ENCODE measurements around the gene SASH1.

Gene SASH1

DNA sequence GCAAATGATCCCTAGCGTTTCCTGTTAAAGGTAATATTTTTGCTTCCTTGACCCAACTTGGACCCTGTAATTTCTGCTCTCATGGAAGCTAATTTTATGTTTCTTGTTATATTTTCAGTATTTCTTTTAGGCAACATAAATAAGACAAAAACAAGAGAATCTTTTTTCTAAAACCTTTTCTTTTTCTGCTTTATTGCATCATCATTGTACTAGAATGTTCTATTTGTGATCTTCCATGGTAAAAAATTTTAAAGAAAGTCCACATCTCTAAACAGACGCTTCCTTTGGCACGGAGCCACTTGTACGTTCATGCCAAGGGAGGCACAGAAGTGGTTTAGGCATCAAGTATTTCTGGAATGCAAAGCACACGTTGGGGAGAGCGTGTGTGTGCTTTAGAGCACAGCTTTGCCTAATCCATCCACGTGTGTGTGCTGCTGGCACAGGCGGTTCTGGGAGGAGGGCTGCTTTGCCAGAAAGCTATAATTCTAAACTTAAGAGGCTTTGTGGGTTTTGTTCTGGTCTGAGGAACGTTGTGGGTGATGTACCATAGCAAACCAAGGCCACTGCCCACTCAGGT, 98.3 kb downstream of the SASH1 start:
- H3K79me1 ChIP-seq (ENCODE audit: low read depth, low read length): no peaks in the 10 kb centered on the region

DNA sequence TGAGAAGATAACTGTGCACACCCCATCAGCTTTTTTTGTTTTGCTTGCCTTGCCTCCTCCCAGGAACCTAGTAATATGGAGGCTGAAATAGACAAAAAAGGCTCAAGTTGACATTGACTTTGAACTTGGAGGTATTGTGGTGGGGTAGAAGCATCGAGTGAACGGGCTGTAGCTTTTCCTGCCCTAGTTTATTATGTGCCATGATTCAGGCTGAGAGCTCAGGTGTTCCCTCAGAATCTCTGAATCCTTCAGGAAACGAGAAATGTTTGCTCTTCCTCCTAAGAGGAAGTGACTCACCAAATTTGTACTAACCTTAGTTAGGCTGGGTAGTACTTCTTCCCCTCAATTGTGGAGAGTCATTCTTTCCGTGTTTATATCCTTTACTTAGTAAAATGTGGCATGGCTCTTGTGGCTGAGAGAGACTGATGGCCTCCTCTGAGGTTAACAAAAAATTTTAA, 98.8 kb downstream of the SASH1 start:
- Histone ChIP-seq H3K79me1 (ENCODE audit: low read depth, low read length) (no peaks in the 10 kb centered on the region), H2AK5ac (ENCODE audit: low read depth, low read length) (no peak overlapping the region), H3K4ac (ENCODE audit: low read length) (no peak overlapping the region), H3K23ac (ENCODE audit: low read depth, low read length, poor library complexity) (no peak overlapping the region), H2AFZ (ENCODE audit: low read length) (no peak overlapping the region), H3K14ac (ENCODE audit: low read length) (no peak overlapping the region), H2BK5ac (ENCODE audit: low read length) (no peak overlapping the region), H3K18ac (ENCODE audit: low read length) (no peak overlapping the region), H2BK120ac (ENCODE audit: low read depth, low read length) (no peak overlapping the region), H3K27me3 (ENCODE audit: control insufficient read depth in 3 of 3, insufficient read depth in 3 of 3, low read depth in 1 of 3, low read length in 3 of 3) (no peaks in the 10 kb centered on the region), H2BK12ac (ENCODE audit: low read length) (no peak overlapping the region), H4K91ac (ENCODE audit: low read depth, low read length, poor library complexity) (no peak overlapping the region), H3K27ac (replicated peaks; ENCODE audit: low read length) (no peak overlapping the region), H3K4me2 (ENCODE audit: insufficient read depth, low read length, poor library complexity, severe bottlenecking) (no peak overlapping the region), H4K8ac (ENCODE audit: low read depth, low read length) (no peak overlapping the region), H3K9ac (ENCODE audit: low read depth, low read length, poor library complexity) (no peak overlapping the region), H3K4me3 (ENCODE audit: low read length in 2 of 2) (no peak overlapping the region), H3K36me3 (replicated peaks in 1 of 2; ENCODE audit: control insufficient read depth in 2 of 2, insufficient read depth in 2 of 2, low read length in 2 of 2) (peaks cover 0 to 2% of the 10 kb centered on the region in 2 donors), H3K4me1 (ENCODE audit: control insufficient read depth in 2 of 2, insufficient read depth in 1 of 2, low read depth in 1 of 2, low read length in 2 of 2) (peaks cover 0 to 4% of the 10 kb centered on the region in 2 donors), H2BK15ac (ENCODE audit: low read length) (no peak overlapping the region), H3K9me3 (replicated peaks in 1 of 2; ENCODE audit: control insufficient read depth in 2 of 2, insufficient read depth in 1 of 2, low read depth in 1 of 2, low read length in 2 of 2) (no peaks in the 10 kb centered on the region)
- no peak for DNase-seq (ENCODE audit: low spot score)
- no CpG with 5 or more reads among the region's 4 CpGs for whole genome bisulfite sequencing, 2 donors (ENCODE audit: extremely low coverage in 2 of 2, insufficient read length in 2 of 2, insufficient replicate concordance in 1 of 2)

More for the DNA sequence above, 98.3 kb downstream of the SASH1 start:
- H2BK5ac ChIP-seq (ENCODE audit: low read length): no peak overlapping the region
- H2AK5ac ChIP-seq (ENCODE audit: low read depth, low read length): no peak overlapping the region
- no peak overlapping the region for H4K91ac ChIP-seq (ENCODE audit: low read depth, low read length, poor library complexity)
- no peak overlapping the region for H3K18ac ChIP-seq (ENCODE audit: low read length)
- no peak overlapping the region for H3K9ac ChIP-seq (ENCODE audit: low read depth, low read length, poor library complexity)
- H3K27me3 ChIP-seq (ENCODE audit: control insufficient read depth in 3 of 3, insufficient read depth in 3 of 3, low read depth in 1 of 3, low read length in 3 of 3): no peaks in the 10 kb centered on the region
- peaks cover 0 to 4% of the 10 kb centered on the region in 2 donors for H3K4me1 ChIP-seq (ENCODE audit: control insufficient read depth in 2 of 2, insufficient read depth in 1 of 2, low read depth in 1 of 2, low read length in 2 of 2)
- no peak overlapping the region for H3K14ac ChIP-seq (ENCODE audit: low read length)
- no peak overlapping the region for H3K27ac ChIP-seq (replicated peaks; ENCODE audit: low read length)
- H3K36me3 ChIP-seq (replicated peaks in 1 of 2; ENCODE audit: control insufficient read depth in 2 of 2, insufficient read depth in 2 of 2, low read length in 2 of 2): no peaks in the 10 kb centered on the region
- H3K4ac ChIP-seq (ENCODE audit: low read length): no peak overlapping the region
- WGBS, 2 donors (ENCODE audit: extremely low coverage in 2 of 2, insufficient read length in 2 of 2, insufficient replicate concordance in 1 of 2): no CpG with 5 or more reads among the region's 9 CpGs
- H3K23ac ChIP-seq (ENCODE audit: low read depth, low read length, poor library complexity): no peak overlapping the region
- no peaks in the 10 kb centered on the region for H3K9me3 ChIP-seq (replicated peaks in 1 of 2; ENCODE audit: control insufficient read depth in 2 of 2, insufficient read depth in 1 of 2, low read depth in 1 of 2, low read length in 2 of 2)
- H3K4me3 ChIP-seq (ENCODE audit: low read length in 2 of 2): no peak overlapping the region
- no peak overlapping the region for H3K4me2 ChIP-seq (ENCODE audit: insufficient read depth, low read length, poor library complexity, severe bottlenecking)
- no peak overlapping the region for H2BK12ac ChIP-seq (ENCODE audit: low read length)
- H4K8ac ChIP-seq (ENCODE audit: low read depth, low read length): no peak overlapping the region
- no peak overlapping the region for H2AFZ ChIP-seq (ENCODE audit: low read length)
- no peak for DNase-seq (ENCODE audit: low spot score)
- no peak overlapping the region for H2BK15ac ChIP-seq (ENCODE audit: low read length)
- H2BK120ac ChIP-seq (ENCODE audit: low read depth, low read length): no peak overlapping the region

DNA sequence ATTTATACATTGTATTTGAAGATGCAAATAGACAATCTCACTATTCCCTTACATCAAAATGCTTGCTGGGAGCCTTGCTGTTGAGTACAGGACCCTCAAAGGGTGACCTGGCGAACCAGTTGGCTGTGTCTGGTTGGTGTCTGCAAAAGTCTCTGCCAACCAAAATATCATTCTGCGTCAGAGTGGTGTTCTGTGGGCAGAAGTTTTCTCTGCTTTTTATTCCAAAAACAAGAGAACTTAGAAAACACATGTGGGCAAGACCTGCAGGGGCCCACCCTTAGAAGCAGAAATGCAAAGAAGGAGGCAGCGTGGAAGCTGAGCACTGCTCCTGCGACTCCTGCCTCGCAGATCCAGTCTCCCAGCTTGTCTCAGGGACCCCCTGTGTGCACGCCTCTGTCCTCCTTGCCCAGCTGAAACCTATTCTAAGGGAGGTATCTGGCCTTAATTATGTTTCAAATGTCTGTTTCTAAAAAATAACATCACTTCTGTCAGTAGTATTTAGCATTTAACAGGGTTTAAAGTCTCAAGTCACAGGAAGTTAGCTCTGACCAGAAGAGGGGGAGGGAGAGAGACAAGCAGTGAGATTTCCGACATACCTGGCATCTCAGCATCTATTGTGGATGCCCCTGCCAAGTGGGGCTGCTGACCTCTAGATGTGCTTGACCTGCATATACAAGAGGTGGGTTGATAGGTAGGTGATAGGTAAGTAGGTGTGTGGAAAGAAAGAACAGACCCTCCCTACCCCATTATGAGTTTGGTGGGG, 101.3 kb downstream of the SASH1 start:
- Histone ChIP-seq H3K18ac (ENCODE audit: low read length) (no peak overlapping the region), H3K23ac (ENCODE audit: low read depth, low read length, poor library complexity) (no peak overlapping the region), H3K14ac (ENCODE audit: low read length) (no peak overlapping the region), H4K8ac (ENCODE audit: low read depth, low read length) (no peak overlapping the region), H3K9me3 (replicated peaks in 1 of 2; ENCODE audit: control insufficient read depth in 2 of 2, insufficient read depth in 1 of 2, low read depth in 1 of 2, low read length in 2 of 2) (no peaks in the 10 kb centered on the region), H3K4me3 (ENCODE audit: low read length in 2 of 2) (no peak overlapping the region), H3K4me2 (ENCODE audit: insufficient read depth, low read length, poor library complexity, severe bottlenecking) (no peak overlapping the region), H2BK5ac (ENCODE audit: low read length) (no peak overlapping the region), H3K27ac (replicated peaks; ENCODE audit: low read length) (no peak overlapping the region), H3K9ac (ENCODE audit: low read depth, low read length, poor library complexity) (no peak overlapping the region), H4K91ac (ENCODE audit: low read depth, low read length, poor library complexity) (no peak overlapping the region), H3K36me3 (replicated peaks in 1 of 2; ENCODE audit: control insufficient read depth in 2 of 2, insufficient read depth in 2 of 2, low read length in 2 of 2) (peaks cover 0 to 6% of the 10 kb centered on the region in 2 donors), H3K79me1 (ENCODE audit: low read depth, low read length) (no peaks in the 10 kb centered on the region), H2BK12ac (ENCODE audit: low read length) (no peak overlapping the region), H3K4ac (ENCODE audit: low read length) (no peak overlapping the region), H3K27me3 (ENCODE audit: control insufficient read depth in 3 of 3, insufficient read depth in 3 of 3, low read depth in 1 of 3, low read length in 3 of 3) (no peaks in the 10 kb centered on the region), H2BK15ac (ENCODE audit: low read length) (no peak overlapping the region), H2BK120ac (ENCODE audit: low read depth, low read length) (no peak overlapping the region), H3K4me1 (ENCODE audit: control insufficient read depth in 2 of 2, insufficient read depth in 1 of 2, low read depth in 1 of 2, low read length in 2 of 2) (peaks cover 0 to 6% of the 10 kb centered on the region in 2 donors), H2AK5ac (ENCODE audit: low read depth, low read length) (no peak overlapping the region), H2AFZ (ENCODE audit: low read length) (no peak overlapping the region)
- WGBS, 2 donors (ENCODE audit: extremely low coverage in 2 of 2, insufficient read length in 2 of 2, insufficient replicate concordance in 1 of 2): no CpG with 5 or more reads among the region's 7 CpGs
- no peak for DNase-seq (ENCODE audit: low spot score)

DNA sequence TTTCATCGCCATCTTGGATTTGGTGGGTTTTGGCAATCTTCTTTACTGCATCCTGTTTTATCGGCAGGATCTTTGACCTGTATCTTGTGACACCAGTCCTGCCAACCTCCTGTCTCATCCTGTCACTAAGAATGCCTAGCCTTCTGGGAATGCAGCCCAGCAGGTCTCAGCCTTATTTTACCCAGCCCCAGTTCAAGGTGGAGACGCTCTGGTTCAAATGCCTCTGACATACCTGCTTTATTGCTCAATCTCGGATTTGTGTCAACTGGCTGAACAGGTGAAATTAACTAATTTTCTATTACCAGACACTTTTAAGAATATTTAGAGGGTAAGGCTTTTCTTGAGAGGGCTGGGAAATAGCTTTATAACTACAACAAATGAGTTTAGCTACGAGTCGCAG, 102.5 kb downstream of the SASH1 start:
- no peak for DNase-seq (ENCODE audit: low spot score)
- H3K36me3 ChIP-seq (replicated peaks in 1 of 2; ENCODE audit: control insufficient read depth in 2 of 2, insufficient read depth in 2 of 2, low read length in 2 of 2): peaks cover 0 to 6% of the 10 kb centered on the region in 2 donors

More for the DNA sequence above, 102.5 kb downstream of the SASH1 start:
- Histone ChIP-seq H3K9ac (ENCODE audit: low read depth, low read length, poor library complexity) (no peak overlapping the region), H3K27me3 (ENCODE audit: control insufficient read depth in 3 of 3, insufficient read depth in 3 of 3, low read depth in 1 of 3, low read length in 3 of 3) (no peaks in the 10 kb centered on the region), H3K27ac (replicated peaks; ENCODE audit: low read length) (no peak overlapping the region), H3K79me1 (ENCODE audit: low read depth, low read length) (no peaks in the 10 kb centered on the region), H3K4me3 (ENCODE audit: low read length in 2 of 2) (no peak overlapping the region), H3K14ac (ENCODE audit: low read length) (no peak overlapping the region), H2BK5ac (ENCODE audit: low read length) (no peak overlapping the region), H2BK15ac (ENCODE audit: low read length) (no peak overlapping the region), H3K23ac (ENCODE audit: low read depth, low read length, poor library complexity) (no peak overlapping the region), H3K4me1 (ENCODE audit: control insufficient read depth in 2 of 2, insufficient read depth in 1 of 2, low read depth in 1 of 2, low read length in 2 of 2) (peaks cover 0 to 6% of the 10 kb centered on the region in 2 donors), H3K9me3 (replicated peaks in 1 of 2; ENCODE audit: control insufficient read depth in 2 of 2, insufficient read depth in 1 of 2, low read depth in 1 of 2, low read length in 2 of 2) (no peaks in the 10 kb centered on the region), H4K8ac (ENCODE audit: low read depth, low read length) (no peak overlapping the region), H3K4ac (ENCODE audit: low read length) (no peak overlapping the region), H2BK120ac (ENCODE audit: low read depth, low read length) (no peak overlapping the region), H2AFZ (ENCODE audit: low read length) (no peak overlapping the region), H3K4me2 (ENCODE audit: insufficient read depth, low read length, poor library complexity, severe bottlenecking) (no peak overlapping the region), H2BK12ac (ENCODE audit: low read length) (no peak overlapping the region), H4K91ac (ENCODE audit: low read depth, low read length, poor library complexity) (no peak overlapping the region), H2AK5ac (ENCODE audit: low read depth, low read length) (no peak overlapping the region), H3K18ac (ENCODE audit: low read length) (no peak overlapping the region)
- no CpG with 5 or more reads among the region's 6 CpGs for WGBS, 2 donors (ENCODE audit: extremely low coverage in 2 of 2, insufficient read length in 2 of 2, insufficient replicate concordance in 1 of 2)
